ENCODE results near the gene RNF5.
"Not testable (repeated sequence)": the region's sequence is repeated elsewhere in the genome, so short reads cannot be mapped to it uniquely, and the experiment has no call there.

The RNF5 gene

GRCh38 chr6:32137454-32137853 lies 40.8 kb upstream of the RNF5 start:
- no peak overlapping the region for H3K4me3 ChIP-seq (ENCODE audit: control insufficient read depth, low read depth, low read length)
- no peak for DNase-seq (ENCODE audit: low read depth)
- no peak for TF ChIP-seq CTCF (IDR thresholded peaks at IDR 0.05; ENCODE audit: control insufficient read depth, insufficient read depth, low read depth, low read length, missing control alignments)

GRCh38 chr6:32139590-32139989 lies 38.6 kb upstream of the RNF5 start:
- no peak overlapping the region for H3K4me3 ChIP-seq (ENCODE audit: control insufficient read depth, low read depth, low read length)
- TF ChIP-seq CTCF (IDR thresholded peaks at IDR 0.05; ENCODE audit: control insufficient read depth, insufficient read depth, low read depth, low read length, missing control alignments): no peak
- DNase-seq (ENCODE audit: low read depth): no peak

GRCh38 chr6:32140420-32141046 lies 37.7 kb upstream of the RNF5 start:
- DNase-seq (ENCODE audit: low read depth): no peak
- no peak for TF ChIP-seq CTCF (IDR thresholded peaks at IDR 0.05; ENCODE audit: control insufficient read depth, insufficient read depth, low read depth, low read length, missing control alignments)
- H3K4me3 ChIP-seq (ENCODE audit: control insufficient read depth, low read depth, low read length): no peak overlapping the region

- H3K4me3 ChIP-seq (ENCODE audit: control insufficient read depth, low read depth, low read length): not testable (repeated sequence)
Observed at GRCh38 chr6:32144238-32144637, 34.0 kb upstream of the RNF5 start.

GRCh38 chr6:32146287-32146686 lies 31.9 kb upstream of the RNF5 start:
- no peak for TF ChIP-seq CTCF (IDR thresholded peaks at IDR 0.05; ENCODE audit: control insufficient read depth, insufficient read depth, low read depth, low read length, missing control alignments)
- H3K4me3 ChIP-seq (ENCODE audit: control insufficient read depth, low read depth, low read length): no peak overlapping the region
- no peak for DNase-seq (ENCODE audit: low read depth)

More at GRCh38 chr6:32144238-32144637, 34.0 kb upstream of the RNF5 start:
- DNase-seq (ENCODE audit: low read depth): not testable (repeated sequence)

GRCh38 chr6:32146687-32147086 lies 31.5 kb upstream of the RNF5 start:
- TF ChIP-seq CTCF (IDR thresholded peaks at IDR 0.05; ENCODE audit: control insufficient read depth, insufficient read depth, low read depth, low read length, missing control alignments): no peak
- H3K4me3 ChIP-seq (ENCODE audit: control insufficient read depth, low read depth, low read length): no peak overlapping the region
- no peak for DNase-seq (ENCODE audit: low read depth)

GRCh38 chr6:32147401-32148132 lies 30.6 kb upstream of the RNF5 start:
- no peak for TF ChIP-seq CTCF (IDR thresholded peaks at IDR 0.05; ENCODE audit: control insufficient read depth, insufficient read depth, low read depth, low read length, missing control alignments)
- no peak for DNase-seq (ENCODE audit: low read depth)
- H3K4me3 ChIP-seq (ENCODE audit: control insufficient read depth, low read depth, low read length): no peak overlapping the region
